A549 (cell line): ENCODE measurements around the gene DUSP11. TPM values are rescaled to one million over a fixed set of nuclear protein-coding genes. Genes with fewer than 3 reads are reported as not detected.
A peak's percentile ranks its signal among the peaks of the same experiment; 100 is the strongest.
"Not testable (repeated sequence)": the region's sequence is repeated elsewhere in the genome, so short reads cannot be mapped to it uniquely, and the experiment has no call there.

Experiments used
- ATAC-seq, 2 experiments: fragments of 200-7000 bp in 1 of 2; fragments of >200 bp in 1 of 2; cut with Nextera tagmentation in 1 of 2; cut with Tn5 transposase in 1 of 2; 3 replicates each; pipeline versions ENCODE4 v1.8.0 to v1.9.1; 2018 to 2020; ENCODE audit warnings: mild to moderate bottlenecking in 1 of 2, moderate library complexity in 1 of 2
- CTCF ChIA-PET: fragments of 300-600 bp; sonication (Branson Sonifier 250); formaldehyde crosslinking; extraction: SDS; loops from one replicate; lab custom pipeline; 2021; ENCODE audit warnings: antibody characterized with exemption, inconsistent platforms; lab: Yijun Ruan, JAX
- POLR2A ChIA-PET: fragments of 350-600 bp; formaldehyde crosslinking; extraction: SDS; loops from one replicate; lab custom pipeline; 2021; ENCODE audit warnings: antibody characterized with exemption, inconsistent platforms; lab: Yijun Ruan, JAX
- DNase-seq, 2 experiments: peaks; one replicate each; pipeline versions ENCODE4 v3.0.0 to v3.0.0-alpha.2; 2011 to 2016; ENCODE audit warnings: low read depth in 1 of 2, low spot score in 1 of 2
- FAIRE-seq: peaks from 2 replicates; lab custom pipeline; 2011; peaks lifted over from hg19 to GRCh38; lab: Jason Lieb, UNC
- H3K27ac ChIP-seq, 2 experiments: fragments of >200 bp; sonication (Bioruptor Twin); formaldehyde crosslinking; 3 replicates each; pipeline ENCODE4 v1.5.1; 2016 to 2017
- H3K4me1 ChIP-seq: fragments of >200 bp; sonication (Bioruptor Twin); formaldehyde crosslinking; 3 replicates; pipeline ENCODE4 v1.6.1; 2016
- H3K4me2 ChIP-seq: fragments of >200 bp; sonication (Bioruptor Twin); formaldehyde crosslinking; 3 replicates; pipeline ENCODE4 v1.6.1; 2016
- H3K4me3 ChIP-seq: fragments of >200 bp; sonication (Bioruptor Twin); formaldehyde crosslinking; 3 replicates; pipeline ENCODE4 v1.5.1; 2016
- H3K9me3 ChIP-seq: fragments of >200 bp; sonication (Bioruptor Twin); formaldehyde crosslinking; 3 replicates; pipeline ENCODE4 v1.6.1; 2016
- ATOH8 ChIP-seq: fragments of 250-450 bp; sonication (Bioruptor Pico); IDR thresholded peaks from 2 replicates; pipeline ENCODE4 v1.5.0; 2020; ENCODE audit warnings: low read depth, mild to moderate bottlenecking, moderate library complexity
- CBX2 ChIP-seq: fragments of 200-600 bp; sonication (generic); IDR thresholded peaks from 2 replicates; pipeline ENCODE4 v1.6.1; 2016; ENCODE audit warnings: low read depth, mild to moderate bottlenecking, borderline replicate concordance
- CBX8 ChIP-seq: fragments of 200-600 bp; sonication (generic); IDR thresholded peaks from 2 replicates; pipeline ENCODE4 v1.6.1; 2016
- CEBPB ChIP-seq, 2 experiments: fragments of >200 bp in 1 of 2; sonication (Bioruptor Twin) in 1 of 2; formaldehyde crosslinking in 1 of 2; IDR thresholded peaks; 2 replicates each; pipeline ENCODE4 v1.6.1; 2012 to 2016
- EHF ChIP-seq: fragments of 250-450 bp; sonication (Bioruptor Pico); IDR thresholded peaks from 2 replicates; pipeline ENCODE4 v1.5.0; 2020; ENCODE audit warnings: mild to moderate bottlenecking
- EHMT2 ChIP-seq: fragments of 200-600 bp; sonication (generic); IDR thresholded peaks from 2 replicates; pipeline ENCODE4 v1.6.1; 2016; ENCODE audit warnings: antibody characterized with exemption, low read depth, mild to moderate bottlenecking, moderate library complexity
- EP300 ChIP-seq, 2 experiments: fragments of >200 bp; sonication (Bioruptor Twin); formaldehyde crosslinking; IDR thresholded peaks; 2 replicates in 1 of 2; 3 replicates in 1 of 2; pipeline ENCODE4 v1.6.1; 2016 to 2017
- FOSL2 ChIP-seq, 2 experiments: fragments of 450-650 bp in 1 of 2; fragments of >200 bp in 1 of 2; sonication (Bioruptor Twin) in 1 of 2; formaldehyde crosslinking; IDR thresholded peaks; 2 replicates each; pipeline versions ENCODE4 v1.5.0 to v1.6.1; 2016 to 2020; ENCODE audit warnings: mild to moderate bottlenecking in 1 of 2, moderate library complexity in 1 of 2
- HEYL ChIP-seq: fragments of 250-450 bp; sonication (Bioruptor Pico); IDR thresholded peaks from 2 replicates; pipeline ENCODE4 v1.8.0; 2021; ENCODE audit warnings: mild to moderate bottlenecking, moderate library complexity
- JUN ChIP-seq, 2 experiments: fragments of >200 bp; sonication (Bioruptor Twin); formaldehyde crosslinking; IDR thresholded peaks; 2 replicates in 1 of 2; 3 replicates in 1 of 2; pipeline ENCODE4 v1.6.1; 2016 to 2017
- JUNB ChIP-seq: fragments of >200 bp; sonication (Bioruptor Twin); formaldehyde crosslinking; IDR thresholded peaks from 2 replicates; pipeline ENCODE4 v1.6.1; 2016
- MAZ ChIP-seq: fragments of 150-350 bp; IDR thresholded peaks from 2 replicates; pipeline ENCODE4 v1.6.1; 2014; ENCODE audit warnings: antibody characterized with exemption, low read depth, low read length, borderline replicate concordance
- NFE2L2 ChIP-seq: fragments of 150-350 bp; conservative IDR thresholded peaks from 2 replicates; pipeline ENCODE4 v1.6.1; 2014; ENCODE audit warnings: low read length
- POLR2AphosphoS2 ChIP-seq: conservative IDR thresholded peaks from 2 replicates; pipeline ENCODE4 v1.6.1; 2012; ENCODE audit warnings: low read length, improper control_type of control experiment, inconsistent platforms
- RAD21 ChIP-seq, 2 experiments: fragments of >200 bp in 1 of 2; sonication (Bioruptor Twin) in 1 of 2; formaldehyde crosslinking in 1 of 2; IDR thresholded peaks in 1 of 2; conservative IDR thresholded peaks in 1 of 2; 2 replicates in 1 of 2; 3 replicates in 1 of 2; pipeline ENCODE4 v1.6.1; 2012 to 2018; ENCODE audit warnings: inconsistent platforms in 1 of 2
- RCOR1 ChIP-seq: fragments of 150-350 bp; IDR thresholded peaks from 2 replicates; pipeline ENCODE4 v1.6.1; 2014; ENCODE audit warnings: antibody characterized with exemption, low read length, low read depth
- RNF2 ChIP-seq: fragments of 200-600 bp; sonication (generic); IDR thresholded peaks from 2 replicates; pipeline ENCODE4 v1.6.1; 2016; ENCODE audit warnings: low read depth, mild to moderate bottlenecking, antibody characterized with exemption, moderate library complexity, borderline replicate concordance
- TFCP2L1 ChIP-seq: fragments of 250-450 bp; sonication (Bioruptor Pico); IDR thresholded peaks from 2 replicates; pipeline ENCODE4 v1.5.0; 2021; ENCODE audit warnings: mild to moderate bottlenecking
- TP53 ChIP-seq: fragments of 250-450 bp; sonication (Bioruptor Pico); IDR thresholded peaks from 2 replicates; pipeline ENCODE4 v1.5.0; 2021; ENCODE audit warnings: mild to moderate bottlenecking, moderate library complexity
- USF2 ChIP-seq: fragments of 450-650 bp; IDR thresholded peaks from 2 replicates; pipeline ENCODE4 v1.6.1; 2014; ENCODE audit warnings: antibody characterized with exemption
- ZSCAN20 ChIP-seq: fragments of 250-450 bp; sonication (Bioruptor Pico); IDR thresholded peaks from 2 replicates; pipeline ENCODE4 v1.8.0; 2022; ENCODE audit warnings: mild to moderate bottlenecking, moderate library complexity
- WGBS: methylation state at CpG from one replicate; pipeline ENCODE4 v1.1.6; 2017; ENCODE audit errors: missing lambda C conversion rate; 5-methylcytosine and 5-hydroxymethylcytosine counted together
- polyA plus RNA-seq, 4 experiments: library from polyadenylated mRNA; depleted of rRNA in 3 of 4; stranded (reverse); fragments of >200 nt; fragmentation: RNase III in 1 of 4; extraction: RNeasy Plus Mini Kit Qiagen cat#74134 plus additional on column Dnase treatment in 1 of 4; gene quantifications; 2 replicates in 3 of 4; 3 replicates in 1 of 4; pipeline ENCODE4 v1.2.3, GENCODE V29; 2011 to 2017
- TF ChIP-seq, protein P1 (sequence below): IDR thresholded peaks from 2 replicates; pipeline ENCODE4 v1.6.1; 2012

The DUSP11 gene
- polyA plus RNA-seq, 2 of the 4 experiments (the other 2 are of a cell fraction), result 26.2 to 54.8 TPM

DNA sequence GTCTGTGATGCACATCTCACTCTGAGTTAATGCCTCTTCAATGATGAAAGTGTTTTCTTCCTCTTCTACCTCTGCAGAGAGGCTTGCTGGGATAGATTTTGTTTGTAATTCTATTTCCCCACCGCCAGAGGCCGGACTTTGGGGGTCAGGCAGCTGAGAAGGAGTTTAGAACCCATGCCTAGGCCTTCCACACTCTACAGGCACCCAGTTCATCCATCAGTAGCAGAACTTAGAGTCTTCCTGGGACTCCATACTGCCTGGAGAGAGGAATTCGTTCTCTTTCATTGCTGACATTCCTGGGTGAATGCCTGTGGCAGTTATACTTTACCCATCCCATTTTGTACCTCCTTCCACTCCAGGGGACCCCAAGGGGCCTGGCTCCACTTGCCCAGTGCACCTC lies 51.9 kb downstream of the DUSP11 start (continued):
- TF ChIP-seq EP300 (IDR thresholded peaks at IDR 0.05) (no peak), RAD21 (conservative IDR thresholded peaks at IDR 0.05 in 1 of 2, IDR thresholded peaks at IDR 0.05 in 1 of 2) (no peak), MAZ (no peak), TFCP2L1 (CRISPR knock-in tag) (no peak)
- TF ChIP-seq, all 56 proteins: peak for 0

GRCh38 chr2:73726657-73727056 lies 53.2 kb downstream of the DUSP11 start:
- 44% methylated on average over 1 of the region's 1 CpG for WGBS
- H3K4me3 ChIP-seq, H3K4me2 ChIP-seq, POLR2A ChIA-PET, CTCF ChIA-PET, ATAC-seq, H3K4me1 ChIP-seq, FAIRE-seq, H3K9me3 ChIP-seq, DNase-seq, H3K27ac ChIP-seq: not testable (repeated sequence)

DNA sequence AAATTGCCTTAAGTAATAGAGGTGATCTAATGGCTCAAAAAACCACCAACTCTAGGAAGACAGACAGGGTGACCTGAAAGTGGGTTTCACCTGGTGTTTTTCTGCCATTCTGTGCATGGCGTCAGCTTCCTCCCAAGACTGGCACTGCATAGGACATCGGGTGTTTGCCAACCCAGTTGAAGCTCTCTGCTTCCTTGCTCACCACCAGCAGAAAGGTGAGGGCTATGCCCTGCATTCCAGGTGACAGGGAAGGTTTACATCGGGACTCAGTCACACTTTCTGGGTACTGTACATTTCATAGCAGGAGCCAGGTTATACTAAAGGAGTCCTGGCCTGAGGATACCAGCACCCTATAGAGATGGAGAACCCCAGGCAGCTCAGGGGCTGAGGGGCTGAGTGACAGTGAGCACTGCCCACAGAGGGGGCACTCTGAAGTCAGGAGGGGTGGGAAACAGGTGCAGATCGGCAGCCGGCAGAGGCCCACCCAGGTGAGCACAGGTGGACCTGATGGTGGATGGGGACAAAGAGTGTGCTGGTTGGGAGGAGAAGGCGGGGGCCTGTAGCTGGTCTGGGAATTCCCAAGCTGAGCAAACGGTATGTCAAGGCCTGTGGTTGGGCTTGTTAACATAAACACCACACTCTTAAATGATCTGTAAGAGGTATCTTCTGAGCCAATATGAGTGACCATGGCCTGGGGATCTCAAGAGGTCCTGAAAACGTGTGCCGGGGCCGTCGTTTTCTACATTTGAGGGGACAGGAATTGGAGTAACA lies 60.9 kb downstream of the DUSP11 start:
- CTCF ChIA-PET, result interaction anchor here (1.5 kb wide), 1 partner anchor 88 kb away, joined by 3 read pairs; no protein-coding TSS in a partner anchor
- POLR2A ChIA-PET, result interaction anchor here (1.3 kb wide), 1 partner anchor 18 kb away, joined by 3 read pairs; the partner anchor contains the start of gene TPRKB
- Histone ChIP-seq H3K27ac (no peak overlapping the region), H3K4me3 (no peak overlapping the region), H3K4me2 (no peak overlapping the region), H3K4me1 (no peaks in the 10 kb centered on the region), H3K9me3 (peaks cover 15% of the 10 kb centered on the region)
- peak in 1 of 2 experiments; percentile 34; a peak in 3 of 6 replicates for ATAC-seq
- TF ChIP-seq CBX8, result no peak
- no peak for TF ChIP-seq EHMT2
- TF ChIP-seq RCOR1, result no peak
- TF ChIP-seq USF2, result no peak
- TF ChIP-seq ATOH8 (CRISPR knock-in tag), result no peak
- no peak for TF ChIP-seq EHF
- TF ChIP-seq RNF2, result no peak
- TF ChIP-seq TP53, result no peak
- no peak for TF ChIP-seq NFE2L2
- TF ChIP-seq, protein P1, sequence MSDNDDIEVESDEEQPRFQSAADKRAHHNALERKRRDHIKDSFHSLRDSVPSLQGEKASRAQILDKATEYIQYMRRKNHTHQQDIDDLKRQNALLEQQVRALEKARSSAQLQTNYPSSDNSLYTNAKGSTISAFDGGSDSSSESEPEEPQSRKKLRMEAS, result no peak
- no peak for TF ChIP-seq JUN (IDR thresholded peaks at IDR 0.05)
- no peak for DNase-seq
- FAIRE-seq, result no peak
- WGBS, result 51% methylated on average over 11 of the region's 11 CpGs

DNA sequence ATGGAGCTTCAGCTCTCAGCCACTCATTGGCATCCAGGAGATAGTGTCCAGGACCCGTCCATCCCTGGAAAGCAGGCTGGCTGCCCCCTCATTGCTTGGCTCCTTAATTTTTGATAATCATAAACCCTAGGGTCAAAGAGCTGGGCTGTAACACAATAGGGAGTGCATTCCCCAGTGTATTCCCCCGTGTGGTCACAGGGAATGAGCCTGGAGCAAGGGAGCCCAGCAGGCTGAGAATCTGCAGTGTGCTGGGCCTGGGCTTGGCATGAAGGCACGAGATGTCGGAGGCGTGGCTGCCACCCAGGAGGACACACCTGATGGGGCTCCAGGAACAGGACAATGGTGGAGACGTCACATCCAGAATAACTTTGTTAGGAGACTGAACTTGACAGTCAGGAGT lies 61.5 kb downstream of the DUSP11 start:
- no peak for FAIRE-seq

DNA sequence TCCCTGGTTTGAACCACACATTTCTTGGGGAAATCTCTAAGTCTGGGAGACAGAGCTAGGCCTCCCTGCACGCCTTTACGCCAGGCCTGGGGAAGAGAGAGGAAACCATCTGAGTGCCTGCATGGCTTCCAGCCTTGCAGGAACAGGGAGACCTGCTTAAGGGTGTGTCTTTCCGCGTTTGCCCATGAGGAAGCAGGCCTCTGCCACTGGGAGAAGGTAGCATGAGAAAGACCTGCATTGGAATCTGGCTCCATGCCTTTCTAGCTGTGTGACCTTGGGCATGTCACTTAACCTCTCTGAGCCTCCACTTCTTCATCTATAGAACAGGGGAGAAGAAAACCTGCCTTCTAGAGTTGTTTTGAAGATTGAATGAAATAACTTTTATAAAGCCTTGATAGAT lies 62.2 kb downstream of the DUSP11 start:
- H3K27ac ChIP-seq, H3K4me2 ChIP-seq, DNase-seq, H3K4me1 ChIP-seq, FAIRE-seq, ATAC-seq, POLR2A ChIA-PET, H3K4me3 ChIP-seq: not testable (repeated sequence)
- H3K9me3 ChIP-seq, result peaks cover 25% of the 10 kb centered on the region
- CTCF ChIA-PET, result interaction anchor here (1.5 kb wide), 1 partner anchor 87 kb away, joined by 3 read pairs; no protein-coding TSS in a partner anchor
- 86% methylated on average over 4 of the region's 4 CpGs for WGBS

More for the DNA sequence above, 61.5 kb downstream of the DUSP11 start:
- ChIA-PET POLR2A (interaction anchor here (1.3 kb wide), 1 partner anchor 19 kb away, joined by 3 read pairs; the partner anchor contains the start of gene TPRKB), CTCF (interaction anchor here (1.5 kb wide), 1 partner anchor 88 kb away, joined by 3 read pairs; no protein-coding TSS in a partner anchor)
- Histone ChIP-seq H3K4me3 (no peak overlapping the region), H3K4me2 (no peak overlapping the region), H3K27ac (no peak overlapping the region), H3K4me1 (no peaks in the 10 kb centered on the region), H3K9me3 (peaks cover 22% of the 10 kb centered on the region)
- TF ChIP-seq HEYL (CRISPR knock-in tag), result no peak
- no peak for TF ChIP-seq NFE2L2
- TF ChIP-seq MAZ, result no peak
- no peak for TF ChIP-seq CBX2
- no peak for TF ChIP-seq ZSCAN20 (CRISPR knock-in tag)
- TF ChIP-seq EHF, result no peak
- no peak for TF ChIP-seq FOSL2 (IDR thresholded peaks at IDR 0.05)
- TF ChIP-seq FOSL2 (CRISPR knock-in tag; IDR thresholded peaks at IDR 0.05), result no peak
- no peak for TF ChIP-seq CEBPB (IDR thresholded peaks at IDR 0.05)
- TF ChIP-seq USF2, result no peak
- TF ChIP-seq, protein P1, result no peak
- no peak for TF ChIP-seq POLR2AphosphoS2
- no peak for TF ChIP-seq TP53
- TF ChIP-seq JUNB, result no peak
- 55% methylated on average over 6 of the region's 6 CpGs for WGBS
- ATAC-seq (no peak), DNase-seq (no peak)
